Measurements from ENCODE around the gene NKPD1.

The NKPD1 gene, protein sequence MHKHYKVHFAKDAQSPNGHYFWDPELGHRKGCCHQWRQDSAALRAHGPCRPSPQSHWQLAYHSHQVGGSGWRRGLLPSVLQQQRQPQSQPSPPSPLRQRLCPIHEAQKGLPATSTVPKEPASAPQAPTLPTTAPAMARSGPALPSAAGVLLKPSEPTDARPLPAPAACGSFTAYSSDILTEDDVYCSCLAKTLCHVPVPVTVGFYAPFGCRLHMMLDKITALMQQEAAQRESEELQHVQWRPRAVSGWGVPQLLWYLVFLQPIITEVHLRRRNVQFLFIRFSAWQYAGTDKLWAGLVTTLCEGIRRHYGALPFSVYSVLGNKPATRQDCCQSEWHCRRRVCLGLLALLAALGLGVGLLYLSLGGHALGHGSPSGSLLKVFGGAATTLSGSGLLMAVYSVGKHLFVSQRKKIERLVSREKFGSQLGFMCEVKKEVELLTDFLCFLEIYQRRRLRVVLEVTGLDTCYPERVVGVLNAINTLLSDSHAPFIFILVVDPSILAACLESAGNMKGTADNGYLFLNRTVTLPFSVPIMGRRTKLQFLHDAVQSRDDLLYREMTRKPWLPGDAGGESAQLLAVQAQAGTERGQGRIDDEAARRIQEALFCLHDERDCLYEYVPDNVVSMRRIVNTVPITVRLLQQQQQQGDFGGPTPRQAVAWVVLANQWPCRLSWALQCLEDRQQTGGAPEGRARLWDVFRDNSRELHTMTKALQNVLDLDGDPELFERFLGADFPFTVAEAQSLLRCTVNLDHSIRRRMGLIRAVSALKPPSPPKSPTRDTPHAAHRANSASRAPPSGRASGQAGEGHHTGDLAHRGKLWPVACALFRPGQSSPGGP

GRCh38 chr19:45160870-45161737 lies at the start of gene NKPD1:
Gene NKPD1, minus strand, starts transcription at chr19:45160982. Its CDS starts 832 bp downstream, at chr19:45160150.
- DNase-seq, result no peak

DNA sequence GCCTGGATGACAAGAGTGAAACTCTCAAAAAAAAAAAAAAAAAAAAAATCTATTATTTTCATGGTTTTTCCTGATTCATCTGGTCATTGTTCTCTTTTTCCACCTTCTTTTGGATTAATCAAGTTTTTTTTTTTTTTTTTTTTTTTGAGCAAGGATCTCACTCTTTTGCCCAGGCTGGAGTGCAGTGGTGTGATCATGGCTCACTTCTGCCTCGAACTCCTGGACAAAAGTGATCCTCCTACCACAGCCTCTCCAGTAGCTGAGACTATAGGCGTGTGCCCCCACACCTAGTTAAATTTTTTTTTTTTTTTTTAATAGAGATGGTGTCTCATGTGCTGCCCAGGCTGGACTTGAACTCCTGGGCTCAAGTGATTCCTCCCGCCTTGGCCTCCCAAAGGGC lies 45.5 kb upstream of the NKPD1 start:
- DNase-seq, result no peak

DNA sequence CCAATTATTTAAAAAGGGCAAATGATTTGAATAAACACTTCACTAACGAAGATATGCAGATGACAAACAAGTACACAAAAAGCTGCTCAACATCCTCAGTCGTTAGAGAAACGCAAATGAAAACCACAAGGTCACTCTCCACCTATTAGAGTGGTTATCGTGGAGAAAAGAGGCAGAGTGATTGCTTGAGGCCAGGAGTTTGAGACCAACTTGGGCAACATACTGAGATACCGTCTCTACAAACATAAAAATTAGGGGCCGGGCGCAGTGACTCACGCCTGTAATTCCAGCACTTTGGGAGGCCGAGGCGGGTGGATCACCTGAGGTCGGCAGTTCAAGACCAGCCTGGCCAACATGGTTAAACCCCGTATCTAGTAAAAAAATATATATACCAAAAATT lies 45.0 kb upstream of the NKPD1 start:
- DNase-seq, result no peak

DNA sequence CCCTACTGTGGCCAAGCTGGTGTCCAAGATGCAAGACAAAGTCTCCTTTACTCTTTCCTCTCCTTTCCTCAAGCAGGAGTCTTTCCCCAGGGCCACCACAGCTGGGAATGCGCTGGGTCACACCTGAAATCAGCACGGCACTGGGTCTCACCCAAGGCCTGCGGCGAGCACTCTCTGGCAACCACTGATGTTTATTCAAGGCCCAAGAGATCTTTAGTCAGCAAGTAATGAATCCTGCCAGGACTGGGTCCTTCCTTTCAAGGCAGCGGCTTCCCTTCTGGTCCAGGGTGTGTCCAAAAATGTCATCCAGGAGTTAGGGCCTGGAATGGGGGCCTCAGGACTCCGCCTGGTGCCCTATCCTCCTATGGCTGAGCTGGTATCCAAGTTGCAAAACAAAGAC lies 41.9 kb upstream of the NKPD1 start:
- no peak for DNase-seq

DNA sequence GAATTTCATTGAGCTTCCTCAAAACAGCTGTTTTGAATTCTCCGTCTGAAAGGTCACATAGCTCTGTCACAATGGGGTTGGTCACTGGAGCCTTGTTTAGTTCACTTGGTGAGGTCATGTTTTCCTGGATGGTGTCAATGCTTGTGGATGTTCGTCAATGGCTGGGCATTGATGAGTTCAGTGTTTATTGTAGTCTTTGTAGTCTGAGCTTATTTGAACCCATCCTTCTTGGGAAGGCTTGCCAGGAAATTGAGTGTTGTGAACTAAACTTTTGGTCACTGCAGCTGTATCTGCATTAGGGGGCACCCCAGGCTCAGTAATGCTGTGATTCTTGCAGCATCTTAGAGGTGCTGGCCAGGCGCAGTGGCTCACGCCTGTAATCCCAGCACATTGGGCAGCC lies 39.8 kb upstream of the NKPD1 start:
- DNase-seq, result no peak

DNA sequence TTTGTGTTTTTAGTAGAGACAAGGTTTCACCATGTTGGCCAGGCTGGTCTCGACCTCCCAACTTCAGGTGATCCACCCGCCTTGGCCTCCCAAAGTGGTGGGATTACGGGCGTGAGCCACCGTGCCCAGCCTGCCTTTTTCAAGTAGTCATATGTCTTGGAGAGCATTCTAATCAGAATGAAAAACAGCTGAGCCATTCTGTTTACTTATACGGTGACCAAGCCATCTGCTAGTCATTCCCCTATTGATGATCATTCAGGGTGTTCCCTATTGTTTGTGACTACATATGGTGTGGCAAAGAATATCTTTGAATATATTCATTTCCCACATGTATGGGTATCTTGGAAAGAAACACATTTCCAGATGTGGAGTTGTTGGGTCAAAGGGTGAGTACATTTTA lies 35.0 kb upstream of the NKPD1 start:
- DNase-seq, result no peak

GRCh38 chr19:45191375-45191774 lies 30.6 kb upstream of the NKPD1 start:
- no peak for DNase-seq

- DNase-seq, result no peak
These were observed 29.2 kb upstream of the NKPD1 start for GRCh38 chr19:45189971-45190370.

DNA sequence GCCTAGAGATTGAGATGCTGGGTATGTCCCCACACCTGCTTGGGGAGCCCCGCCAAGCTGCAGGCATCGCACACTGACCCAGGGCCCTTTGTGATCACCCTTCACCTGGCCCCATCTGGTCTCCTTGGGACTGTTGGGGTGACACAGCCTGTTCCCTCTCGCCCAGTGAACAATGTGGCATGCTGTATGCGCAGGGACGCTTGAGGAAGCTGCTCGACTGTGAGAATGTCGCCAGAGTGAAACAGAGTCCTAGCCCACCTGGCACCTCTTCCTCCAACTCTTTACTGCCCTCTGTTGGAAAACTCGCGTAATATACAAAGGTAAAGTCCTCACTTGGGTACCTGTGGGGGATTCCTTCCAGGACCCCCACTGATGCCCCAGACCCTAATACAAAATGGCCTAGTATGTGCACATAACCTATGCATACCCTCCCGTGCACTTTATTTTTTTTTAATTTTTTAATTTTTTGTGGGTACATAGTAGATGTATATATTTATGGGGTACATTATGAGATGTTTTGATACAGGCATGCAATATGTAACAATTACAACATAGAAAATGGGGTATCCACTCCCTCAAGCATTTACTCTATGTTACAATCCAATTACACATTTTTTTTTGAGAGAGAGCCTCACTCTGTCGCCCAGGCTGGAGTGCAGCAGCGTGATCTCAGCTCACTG lies 26.8 kb upstream of the NKPD1 start:
- DNase-seq, result peak in 1 of 2 experiments; percentile 23

DNA sequence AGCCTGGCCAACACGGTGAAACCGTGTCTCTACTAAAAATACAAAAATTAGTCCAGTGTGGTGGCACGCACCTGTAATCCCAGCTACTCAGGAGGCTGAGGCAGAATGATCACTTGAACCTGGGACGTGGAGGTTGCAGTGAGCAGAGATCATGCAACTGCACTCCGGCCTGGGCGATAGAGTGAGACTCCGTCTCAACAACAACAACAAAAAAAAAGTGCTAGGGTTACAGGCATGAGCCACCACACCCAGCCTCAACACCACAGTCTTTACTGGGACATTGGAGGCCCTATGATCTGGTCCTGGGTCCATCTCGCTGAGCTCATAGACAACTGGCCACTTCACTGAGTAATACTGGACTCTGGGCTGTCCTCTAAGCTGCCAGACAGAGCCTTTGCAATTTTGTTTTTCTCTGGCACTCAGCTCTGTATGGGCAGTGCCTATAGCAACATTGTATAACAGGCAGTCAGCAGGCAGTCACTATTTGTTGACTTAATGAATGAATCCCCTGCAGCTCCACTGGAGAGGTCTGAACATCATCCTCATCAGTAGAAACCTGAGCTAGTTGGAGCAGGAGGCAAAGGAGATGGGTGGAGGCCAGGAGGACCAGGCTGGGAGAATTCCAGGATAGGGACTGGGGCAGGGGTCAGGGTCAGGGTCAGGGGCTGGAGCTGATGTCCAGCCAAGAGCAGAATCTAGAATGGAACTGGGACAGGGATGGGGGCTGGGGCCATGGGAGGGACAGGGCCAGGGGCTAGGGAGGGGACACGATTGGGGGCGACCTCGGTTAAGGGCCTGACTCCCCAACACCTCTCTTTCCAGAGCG lies 25.9 kb upstream of the NKPD1 start:
- no peak for DNase-seq

- DNase-seq, result no peak
These were observed 23.3 kb upstream of the NKPD1 start for GRCh38 chr19:45184115-45184514.

- DNase-seq, result no peak
These were observed 22.0 kb upstream of the NKPD1 start for GRCh38 chr19:45182758-45183157.

- DNase-seq, result no peak
These were observed 20.2 kb upstream of the NKPD1 start for GRCh38 chr19:45180936-45181335.

DNA sequence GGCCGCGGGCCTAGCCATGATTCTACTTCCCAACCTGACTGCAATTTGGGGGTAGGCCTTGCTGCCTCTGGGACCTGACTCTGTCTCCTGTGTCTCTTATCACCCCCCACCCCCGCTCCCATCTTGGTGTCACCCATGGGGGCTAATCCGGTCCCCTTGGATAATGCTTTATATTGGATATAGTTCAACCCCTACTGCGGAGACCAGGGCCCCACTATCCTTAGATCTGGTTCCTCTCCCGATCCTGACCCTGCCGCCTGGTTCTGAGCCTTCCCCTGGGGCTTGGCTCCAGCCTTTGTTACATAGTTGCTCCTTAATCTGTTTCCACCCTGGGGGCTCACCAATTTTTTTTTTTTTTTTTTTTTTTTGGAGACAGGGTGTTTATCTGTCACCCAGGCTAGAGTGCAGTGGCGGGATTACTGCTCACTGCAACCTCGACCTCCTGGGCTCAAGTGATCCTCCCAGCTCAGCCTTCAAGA lies 19.1 kb upstream of the NKPD1 start:
- no peak for DNase-seq

DNA sequence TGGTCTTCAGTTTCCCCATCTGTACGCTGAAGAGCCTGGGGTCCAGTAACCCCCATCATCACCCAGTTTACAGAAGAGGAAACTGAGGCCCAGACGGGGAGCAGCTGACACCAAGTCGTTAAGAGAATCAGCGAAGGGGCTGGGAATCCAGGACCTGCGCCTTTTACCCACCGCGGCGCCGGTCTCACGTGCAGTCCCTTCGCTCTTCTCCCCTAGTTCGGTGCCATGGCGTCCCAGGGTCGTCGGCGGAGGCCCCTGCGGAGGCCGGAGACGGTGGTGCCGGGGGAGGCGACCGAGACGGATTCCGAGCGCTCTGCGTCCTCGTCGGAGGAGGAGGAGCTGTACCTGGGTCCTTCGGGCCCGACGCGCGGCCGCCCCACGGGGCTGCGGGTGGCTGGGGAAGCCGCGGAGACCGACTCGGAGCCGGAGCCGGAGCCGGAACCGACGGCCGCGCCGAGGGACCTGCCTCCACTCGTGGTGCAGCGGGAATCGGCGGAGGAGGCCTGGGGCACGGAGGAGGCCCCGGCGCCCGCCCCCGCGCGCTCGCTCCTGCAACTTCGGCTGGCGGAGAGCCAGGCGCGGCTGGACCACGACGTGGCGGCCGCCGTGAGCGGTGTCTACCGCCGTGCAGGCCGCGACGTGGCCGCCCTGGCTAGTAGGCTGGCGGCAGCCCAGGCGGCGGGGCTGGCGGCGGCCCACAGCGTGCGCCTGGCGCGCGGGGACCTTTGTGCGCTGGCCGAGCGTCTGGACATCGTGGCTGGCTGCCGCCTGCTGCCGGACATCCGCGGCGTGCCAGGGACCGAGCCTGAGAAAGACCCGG lies 18.5 kb upstream of the NKPD1 start:
- DNase-seq, result no peak

GRCh38 chr19:45178262-45179071 lies 17.7 kb upstream of the NKPD1 start, which contains the start of gene BLOC1S3:
Gene BLOC1S3, plus strand, starts transcription at chr19:45178784. Its CDS starts 513 bp downstream, at chr19:45179297.
- peak; percentile 98 for DNase-seq

DNA sequence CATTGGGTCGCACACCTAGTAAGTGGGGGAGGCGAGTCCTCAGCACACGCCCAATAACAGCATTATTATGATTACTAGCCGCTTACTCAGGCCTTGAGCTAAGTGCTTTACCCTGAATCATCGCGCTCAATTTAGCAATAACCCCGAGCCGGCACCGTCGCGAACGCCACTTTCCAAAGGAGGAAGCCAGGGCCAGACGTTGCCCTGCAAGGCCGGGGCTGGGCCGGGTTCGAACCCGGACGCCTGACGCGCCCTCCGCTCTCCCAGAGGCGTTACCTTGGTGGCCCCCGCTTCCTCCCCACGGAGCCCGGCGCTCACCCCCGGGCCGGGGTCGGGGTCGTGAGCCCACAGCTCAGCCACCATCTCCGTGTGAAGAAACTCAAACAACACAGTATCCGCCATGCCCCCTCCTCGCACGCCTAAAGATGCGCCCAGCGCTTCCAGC lies 17.1 kb upstream of the NKPD1 start, which contains the start of gene TRAPPC6A:
TRAPPC6A (minus strand) TSS at position 421 of the 445 bp plus-strand sequence; CDS start at position 402, 19 bp downstream.
- no peak for DNase-seq

DNA sequence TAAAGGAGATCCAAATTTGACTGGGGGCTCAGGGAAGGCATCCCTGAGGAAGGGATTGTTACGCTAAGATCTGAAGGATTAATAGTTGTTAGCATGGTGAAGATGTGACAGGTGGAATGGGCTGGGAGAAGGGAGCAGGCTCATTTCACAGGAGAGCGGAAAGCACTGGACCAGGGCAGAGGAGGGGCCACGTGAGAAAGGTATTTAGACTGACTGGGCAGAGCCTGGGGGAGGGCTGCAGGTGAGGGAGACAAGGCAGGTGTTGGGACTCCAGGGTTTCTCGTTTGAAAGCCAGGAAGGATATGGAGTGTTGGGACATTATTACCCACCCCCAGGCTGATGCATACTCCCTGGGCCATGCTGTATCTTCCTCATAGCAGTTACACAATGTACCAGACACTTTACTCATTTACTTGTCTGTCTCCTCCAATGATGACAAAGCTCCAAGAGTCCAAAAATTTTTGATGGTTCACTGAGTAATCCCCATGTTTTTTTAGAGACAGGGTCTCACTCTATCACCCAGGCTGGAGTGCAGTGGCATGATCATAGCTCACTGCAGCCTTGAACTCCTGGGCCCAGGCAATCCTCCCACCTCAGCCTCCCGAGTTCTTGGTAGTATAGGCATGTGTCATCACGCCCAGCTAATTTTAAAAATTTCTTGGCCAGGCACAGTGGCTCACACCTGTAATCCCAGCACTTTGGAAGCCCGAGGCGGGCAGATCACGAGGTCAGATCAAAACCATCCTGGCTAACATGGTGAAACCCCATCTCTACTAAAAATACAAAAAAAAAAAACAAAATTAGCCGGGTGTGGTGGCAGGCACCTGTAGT lies 14.9 kb upstream of the NKPD1 start:
- DNase-seq, result no peak
